Trophoblast cell (in vitro differentiated cells and primary cell): ENCODE measurements around the gene ORM2.
"Not testable (repeated sequence)": the region's sequence is repeated elsewhere in the genome, so short reads cannot be mapped to it uniquely, and the experiment has no call there.

Source experiments
- DNase-seq, 2 donors: peaks; one replicate each; pipeline ENCODE4 v3.0.0-alpha.2; 2016
- H2AFZ ChIP-seq: 2 replicates; pipeline ENCODE4 v1.6.1; 2013; ENCODE audit warnings: low read length, moderate library complexity, mild to moderate bottlenecking; ENCODE audit not compliant: insufficient read depth, poor library complexity
- H2AK5ac ChIP-seq: 2 replicates; pipeline ENCODE4 v1.6.1; 2013; ENCODE audit warnings: mild to moderate bottlenecking, low read length
- H2BK120ac ChIP-seq: 2 replicates; pipeline ENCODE4 v1.6.1; 2013; ENCODE audit warnings: low read length, mild to moderate bottlenecking, moderate library complexity; ENCODE audit not compliant: insufficient read depth, poor library complexity
- H2BK12ac ChIP-seq: 2 replicates; pipeline ENCODE4 v1.6.1; 2013; ENCODE audit warnings: mild to moderate bottlenecking, low read length, moderate library complexity
- H2BK5ac ChIP-seq: 2 replicates; pipeline ENCODE4 v1.6.1; 2013; ENCODE audit warnings: low read length, low read depth, moderate library complexity, mild to moderate bottlenecking; ENCODE audit not compliant: poor library complexity
- H3K14ac ChIP-seq: 2 replicates; pipeline ENCODE4 v1.6.1; 2013; ENCODE audit warnings: mild to moderate bottlenecking, low read length
- H3K18ac ChIP-seq: 2 replicates; pipeline ENCODE4 v1.6.1; 2013; ENCODE audit warnings: mild to moderate bottlenecking, low read length
- H3K23ac ChIP-seq: 2 replicates; pipeline ENCODE4 v1.6.1; 2013; ENCODE audit warnings: low read length
- H3K27ac ChIP-seq: 2 replicates; pipeline ENCODE4 v1.5.1; 2013; ENCODE audit warnings: low read depth, mild to moderate bottlenecking, inconsistent platforms, low read length, moderate library complexity
- H3K27me3 ChIP-seq: 2 replicates; pipeline ENCODE4 v1.6.1; 2013; ENCODE audit warnings: inconsistent platforms, mild to moderate bottlenecking, low read length, moderate library complexity; ENCODE audit not compliant: insufficient read depth
- H3K36me3 ChIP-seq, 2 experiments: 1 replicate in 1 of 2; 2 replicates in 1 of 2; pipeline ENCODE4 v1.6.1; 2013; ENCODE audit warnings: low read length in 2 of 2, mild to moderate bottlenecking in 2 of 2, moderate library complexity in 1 of 2; ENCODE audit not compliant: insufficient read depth in 2 of 2, control insufficient read depth in 1 of 2
- H3K4ac ChIP-seq: 2 replicates; pipeline ENCODE4 v1.6.1; 2013; ENCODE audit warnings: low read depth, mild to moderate bottlenecking, low read length, moderate library complexity
- H3K4me1 ChIP-seq, 2 experiments: 1 replicate in 1 of 2; 2 replicates in 1 of 2; pipeline ENCODE4 v1.6.1; 2013; ENCODE audit warnings: low read length in 2 of 2, mild to moderate bottlenecking in 2 of 2, moderate library complexity in 1 of 2; ENCODE audit not compliant: insufficient read depth in 2 of 2, control insufficient read depth in 1 of 2
- H3K4me2 ChIP-seq: 2 replicates; pipeline ENCODE4 v1.6.1; 2013; ENCODE audit warnings: inconsistent platforms, mild to moderate bottlenecking, low read length, moderate library complexity
- H3K4me3 ChIP-seq: 2 replicates; pipeline ENCODE4 v1.5.1; 2013; ENCODE audit warnings: mild to moderate bottlenecking, low read depth, low read length, inconsistent platforms
- H3K79me1 ChIP-seq: one replicate; pipeline ENCODE4 v1.6.1; 2013; ENCODE audit warnings: low read length
- H3K79me2 ChIP-seq: 2 replicates; pipeline ENCODE4 v1.6.1; 2013; ENCODE audit warnings: low read length, mild to moderate bottlenecking; ENCODE audit not compliant: control insufficient read depth, insufficient read depth, poor library complexity
- H3K9ac ChIP-seq: 2 replicates; pipeline ENCODE4 v1.6.1; 2013; ENCODE audit warnings: mild to moderate bottlenecking, low read length
- H3K9me3 ChIP-seq: 2 replicates; pipeline ENCODE4 v1.6.1; 2013; ENCODE audit warnings: low read depth, mild to moderate bottlenecking, control low read depth, inconsistent platforms, low read length; ENCODE audit not compliant: insufficient read depth
- H4K12ac ChIP-seq: 2 replicates; pipeline ENCODE4 v1.6.1; 2013; ENCODE audit warnings: low read depth, mild to moderate bottlenecking, low read length, moderate library complexity
- H4K8ac ChIP-seq: 2 replicates; pipeline ENCODE4 v1.6.1; 2013; ENCODE audit warnings: low read depth, mild to moderate bottlenecking, low read length, moderate library complexity
- H4K91ac ChIP-seq: one replicate; pipeline ENCODE4 v1.6.1; 2013; ENCODE audit warnings: low read depth, mild to moderate bottlenecking, low read length, moderate library complexity
- WGBS: extraction: QIAGEN DNeasy Blood & Tissue Kit; methylation state at CpG from one replicate; pipeline ENCODE4 v1.1.7; 2013; ENCODE audit warnings: missing lambda C conversion rate; ENCODE audit not compliant: insufficient read length, insufficient coverage; ENCODE audit errors: extremely low coverage; 5-methylcytosine and 5-hydroxymethylcytosine counted together

The ORM2 gene

DNA sequence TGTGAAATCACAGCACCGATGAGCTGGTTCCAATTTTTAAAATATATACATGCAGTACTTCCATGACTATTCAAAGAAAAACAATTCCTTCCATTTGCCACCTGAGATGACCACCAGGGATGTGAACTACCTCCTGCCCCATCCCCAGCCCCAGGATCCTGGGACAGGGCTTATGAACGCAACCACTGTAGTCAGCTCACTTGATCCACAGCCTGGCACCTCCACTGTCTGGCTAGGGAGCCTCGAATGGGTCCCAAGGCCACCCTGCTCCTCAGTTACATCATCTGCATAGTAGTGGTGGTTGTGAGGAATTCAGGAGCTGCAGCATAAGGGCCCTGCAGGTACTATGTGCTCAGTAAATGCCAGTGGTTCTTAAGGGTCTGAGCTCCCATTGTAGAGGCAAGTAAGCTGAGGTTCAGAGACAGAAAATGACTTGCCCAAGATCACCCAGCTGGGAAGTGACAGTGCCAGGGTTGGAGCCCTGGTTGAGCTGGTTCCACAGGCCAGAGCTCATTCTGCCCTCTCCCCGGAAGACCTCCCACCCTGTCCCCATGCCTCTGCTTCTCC is 2.9 kb downstream of the ORM2 start:
- not testable (repeated sequence) for H3K4me1 ChIP-seq, H4K12ac ChIP-seq, H3K79me1 ChIP-seq, H2BK120ac ChIP-seq, H2AK5ac ChIP-seq, H3K4me3 ChIP-seq, H4K8ac ChIP-seq, H3K18ac ChIP-seq, H3K14ac ChIP-seq, H3K27me3 ChIP-seq, H3K23ac ChIP-seq, H3K4ac ChIP-seq, H2BK5ac ChIP-seq, H2AFZ ChIP-seq, H2BK12ac ChIP-seq, H3K27ac ChIP-seq, H3K9ac ChIP-seq, H4K91ac ChIP-seq, H3K4me2 ChIP-seq, H3K79me2 ChIP-seq, H3K9me3 ChIP-seq
- no CpG with 5 or more reads among the region's 4 CpGs for WGBS
- peak; percentile 72 to 83 for DNase-seq
- peaks cover 9 to 15% of the 10 kb centered on the region in 2 experiments for H3K36me3 ChIP-seq

DNA sequence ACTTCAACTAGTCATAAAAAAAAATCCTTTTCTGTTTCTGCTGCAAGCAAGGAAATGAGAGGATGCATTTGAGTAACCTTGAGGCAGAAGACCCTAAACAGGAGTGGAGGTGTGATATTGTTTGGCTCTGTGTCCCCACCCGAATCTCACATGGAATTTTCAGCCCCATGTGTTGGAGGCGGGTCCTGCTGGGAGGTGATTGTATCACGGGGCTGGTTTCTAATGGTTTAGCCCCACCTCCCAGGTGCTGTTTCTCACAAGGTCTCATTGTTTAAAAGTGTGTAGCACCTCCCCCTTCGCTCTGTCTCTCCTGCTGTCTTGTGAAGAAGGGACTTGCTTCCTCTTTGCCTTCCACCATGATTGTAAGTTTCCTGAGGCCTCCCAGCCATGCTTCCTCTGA is 4.0 kb downstream of the ORM2 start:
- H2AK5ac ChIP-seq, H3K4me1 ChIP-seq, H4K12ac ChIP-seq, H3K9ac ChIP-seq, H3K4me2 ChIP-seq, H3K27me3 ChIP-seq, H3K14ac ChIP-seq, H3K18ac ChIP-seq, H4K8ac ChIP-seq, H3K4me3 ChIP-seq, H2AFZ ChIP-seq, H3K27ac ChIP-seq, H3K79me1 ChIP-seq, H3K9me3 ChIP-seq, H3K79me2 ChIP-seq, H4K91ac ChIP-seq, H2BK5ac ChIP-seq, H2BK12ac ChIP-seq, H2BK120ac ChIP-seq, H3K23ac ChIP-seq, H3K4ac ChIP-seq, DNase-seq: not testable (repeated sequence)
- WGBS: no CpG with 5 or more reads among the region's 4 CpGs
- peaks cover 12 to 19% of the 10 kb centered on the region in 2 experiments for H3K36me3 ChIP-seq

DNA sequence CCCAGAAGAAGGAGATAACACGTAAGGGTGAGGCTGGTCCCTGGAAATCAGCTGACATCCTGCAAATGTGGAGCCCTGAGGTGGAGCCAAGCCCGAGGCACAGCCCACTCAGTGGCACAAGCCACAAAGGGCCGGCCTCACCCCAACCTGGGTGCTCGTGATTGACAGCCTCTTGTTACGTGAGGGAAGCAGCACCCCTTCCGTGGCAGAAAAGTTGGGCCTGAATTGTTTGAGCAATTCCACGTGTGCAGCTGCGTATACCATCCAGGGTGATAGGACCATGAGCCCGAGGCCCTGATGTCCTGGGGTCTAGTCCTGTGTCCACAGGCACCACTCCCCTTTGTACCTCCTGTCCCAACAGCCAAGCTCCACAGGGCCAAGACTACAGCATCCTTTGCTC is 4.8 kb downstream of the ORM2 start:
- no CpG with 5 or more reads among the region's 9 CpGs for WGBS
- no peak overlapping the region for H3K9ac ChIP-seq
- no peaks in the 10 kb centered on the region for H3K79me1 ChIP-seq
- H3K79me2 ChIP-seq: no peaks in the 10 kb centered on the region
- no peak overlapping the region for H2AFZ ChIP-seq
- H3K9me3 ChIP-seq: peaks cover 2% of the 10 kb centered on the region
- H4K91ac ChIP-seq: no peak overlapping the region
- H3K4ac ChIP-seq: no peak overlapping the region
- H3K18ac ChIP-seq: no peak overlapping the region
- H3K14ac ChIP-seq: no peak overlapping the region
- H3K27me3 ChIP-seq: no peaks in the 10 kb centered on the region
- no peak overlapping the region for H2AK5ac ChIP-seq
- H3K36me3 ChIP-seq: peaks cover 14 to 20% of the 10 kb centered on the region in 2 experiments
- H3K4me2 ChIP-seq: no peak overlapping the region
- H2BK5ac ChIP-seq: no peak overlapping the region
- no peaks in the 10 kb centered on the region for H3K4me1 ChIP-seq
- no peak overlapping the region for H2BK12ac ChIP-seq
- no peak overlapping the region for H2BK120ac ChIP-seq
- H3K23ac ChIP-seq: no peak overlapping the region
- no peak overlapping the region for H4K8ac ChIP-seq
- DNase-seq: no peak
- H3K27ac ChIP-seq: no peak overlapping the region
- no peak overlapping the region for H4K12ac ChIP-seq
- H3K4me3 ChIP-seq: no peak overlapping the region

DNA sequence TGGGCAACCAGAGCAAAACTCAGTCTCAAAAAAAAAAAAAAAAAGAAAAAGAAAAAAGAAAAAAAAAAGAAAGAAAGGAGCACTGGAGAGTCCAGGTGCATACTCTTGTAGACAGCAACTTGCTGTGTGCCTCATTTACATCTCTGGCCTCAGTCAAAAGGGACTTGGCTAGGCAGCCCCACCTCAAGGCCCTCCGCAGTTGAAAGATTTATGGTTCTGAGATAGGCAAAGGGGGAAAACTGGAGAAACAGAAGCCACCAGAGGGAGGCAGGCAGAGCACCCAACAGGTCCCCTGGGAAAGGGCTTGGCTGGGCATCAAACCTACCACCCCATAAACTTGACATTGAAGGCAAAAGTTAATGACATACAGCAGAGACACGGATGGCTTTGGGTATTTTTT is 6.1 kb downstream of the ORM2 start:
- Histone ChIP-seq H3K18ac (no peak overlapping the region), H3K79me1 (no peaks in the 10 kb centered on the region), H4K8ac (no peak overlapping the region), H3K27me3 (no peaks in the 10 kb centered on the region), H3K27ac (no peak overlapping the region), H3K36me3 (peaks cover 24 to 32% of the 10 kb centered on the region in 2 experiments), H3K4me1 (no peaks in the 10 kb centered on the region), H3K9me3 (peaks cover 2% of the 10 kb centered on the region), H4K12ac (no peak overlapping the region), H2AFZ (no peak overlapping the region), H3K4me3 (no peak overlapping the region), H3K14ac (no peak overlapping the region), H2BK5ac (no peak overlapping the region), H4K91ac (no peak overlapping the region), H3K79me2 (no peaks in the 10 kb centered on the region), H3K4ac (no peak overlapping the region), H3K9ac (no peak overlapping the region), H2AK5ac (no peak overlapping the region), H2BK12ac (no peak overlapping the region), H3K4me2 (no peak overlapping the region), H3K23ac (no peak overlapping the region), H2BK120ac (no peak overlapping the region)
- DNase-seq: no peak
- no CpG with 5 or more reads among the region's 2 CpGs for WGBS
